GM10248 (cell line): Measurements from ENCODE around the gene TTC34.

ENCODE experiments used
- CTCF ChIA-PET: fragments of 300-600 bp; sonication (Branson Sonifier 250); formaldehyde crosslinking; extraction: SDS; loops from one replicate; lab custom pipeline; 2021; ENCODE audit warnings: antibody characterized with exemption; lab: Yijun Ruan, JAX
- POLR2A ChIA-PET: fragments of 350-650 bp; sonication (Branson Sonifier 250); formaldehyde crosslinking; extraction: SDS; loops from one replicate; lab custom pipeline; 2020; ENCODE audit warnings: antibody characterized with exemption; lab: Yijun Ruan, JAX
- DNase-seq: peaks from one replicate; pipeline ENCODE4 v3.0.0; 2012; ENCODE audit errors: extremely low spot score
- TF ChIP-seq, protein P1 (sequence below): IDR thresholded peaks from 2 replicates; pipeline ENCODE4 v1.5.1; 2012; ENCODE audit warnings: mild to moderate bottlenecking, low read depth; ENCODE audit errors: extremely low read depth, missing control alignments, control extremely low read depth

The TTC34 gene

DNA sequence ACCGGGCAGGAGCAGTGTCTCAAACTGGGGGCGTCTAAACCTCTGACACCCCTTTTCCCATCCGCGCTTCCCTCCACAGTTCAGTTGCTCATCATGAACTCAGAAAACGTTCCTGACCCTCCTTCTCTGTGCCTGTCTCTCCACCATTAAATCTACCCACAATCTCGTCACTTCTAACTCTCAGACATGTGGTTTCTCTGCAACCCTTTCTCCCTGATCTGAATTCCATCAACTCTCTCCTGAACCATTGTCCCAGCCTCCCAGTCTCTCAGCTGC lies 3.8 kb downstream of the TTC34 start:
- DNase-seq, result no peak
- POLR2A ChIA-PET, result no interaction called here
- TF ChIP-seq, protein P1, sequence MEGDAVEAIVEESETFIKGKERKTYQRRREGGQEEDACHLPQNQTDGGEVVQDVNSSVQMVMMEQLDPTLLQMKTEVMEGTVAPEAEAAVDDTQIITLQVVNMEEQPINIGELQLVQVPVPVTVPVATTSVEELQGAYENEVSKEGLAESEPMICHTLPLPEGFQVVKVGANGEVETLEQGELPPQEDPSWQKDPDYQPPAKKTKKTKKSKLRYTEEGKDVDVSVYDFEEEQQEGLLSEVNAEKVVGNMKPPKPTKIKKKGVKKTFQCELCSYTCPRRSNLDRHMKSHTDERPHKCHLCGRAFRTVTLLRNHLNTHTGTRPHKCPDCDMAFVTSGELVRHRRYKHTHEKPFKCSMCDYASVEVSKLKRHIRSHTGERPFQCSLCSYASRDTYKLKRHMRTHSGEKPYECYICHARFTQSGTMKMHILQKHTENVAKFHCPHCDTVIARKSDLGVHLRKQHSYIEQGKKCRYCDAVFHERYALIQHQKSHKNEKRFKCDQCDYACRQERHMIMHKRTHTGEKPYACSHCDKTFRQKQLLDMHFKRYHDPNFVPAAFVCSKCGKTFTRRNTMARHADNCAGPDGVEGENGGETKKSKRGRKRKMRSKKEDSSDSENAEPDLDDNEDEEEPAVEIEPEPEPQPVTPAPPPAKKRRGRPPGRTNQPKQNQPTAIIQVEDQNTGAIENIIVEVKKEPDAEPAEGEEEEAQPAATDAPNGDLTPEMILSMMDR, result no peak
- CTCF ChIA-PET, result interaction anchor here (2.2 kb wide), 1 partner anchor 11 kb away, joined by 6 read pairs; no protein-coding TSS in a partner anchor

DNA sequence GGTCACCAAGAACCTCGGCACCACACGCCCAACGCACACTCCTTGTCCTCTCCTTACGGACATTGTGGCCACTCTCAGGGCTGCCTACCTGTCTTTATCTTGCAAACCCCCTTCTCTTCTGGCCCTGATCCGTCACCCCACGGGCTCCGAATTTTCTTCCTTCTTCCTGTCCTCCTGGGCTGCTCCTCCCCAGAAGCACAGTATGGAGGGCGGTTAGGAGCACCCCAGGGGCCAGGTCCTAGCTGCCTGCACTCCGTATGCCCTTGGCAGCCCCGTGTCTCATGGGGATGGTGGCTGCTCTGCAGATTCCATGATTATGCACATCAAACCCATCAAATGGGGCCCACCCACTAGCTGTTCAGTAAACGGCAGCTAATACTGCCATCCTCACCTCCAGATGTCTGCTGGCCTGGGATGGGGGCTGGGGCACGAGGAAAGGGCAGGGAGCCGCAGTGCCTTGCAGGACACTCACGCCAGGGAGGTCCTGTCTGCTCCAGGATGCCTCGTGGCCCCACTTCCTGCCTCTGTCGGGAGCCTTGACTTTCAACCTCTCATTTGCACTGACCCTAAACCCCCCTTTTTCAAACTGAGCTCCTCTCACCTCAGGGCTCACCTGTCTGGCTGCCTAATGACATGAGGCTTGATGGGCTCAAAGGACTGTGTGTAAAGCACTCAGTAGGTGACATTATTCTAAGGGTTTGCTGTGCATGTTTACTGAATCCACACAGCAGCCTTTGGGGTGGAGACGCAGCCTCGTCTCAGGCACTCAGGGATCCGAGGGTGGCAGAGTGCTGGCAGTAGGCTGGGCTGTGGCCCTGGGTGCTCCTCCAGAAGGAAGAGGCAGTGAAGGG lies 4.4 kb downstream of the TTC34 start:
- CTCF ChIA-PET, result interaction anchor here (2.2 kb wide), 1 partner anchor 10 kb away, joined by 6 read pairs; no protein-coding TSS in a partner anchor
- POLR2A ChIA-PET, result no interaction called here
- DNase-seq, result no peak
- TF ChIP-seq, protein P1, result no peak

DNA sequence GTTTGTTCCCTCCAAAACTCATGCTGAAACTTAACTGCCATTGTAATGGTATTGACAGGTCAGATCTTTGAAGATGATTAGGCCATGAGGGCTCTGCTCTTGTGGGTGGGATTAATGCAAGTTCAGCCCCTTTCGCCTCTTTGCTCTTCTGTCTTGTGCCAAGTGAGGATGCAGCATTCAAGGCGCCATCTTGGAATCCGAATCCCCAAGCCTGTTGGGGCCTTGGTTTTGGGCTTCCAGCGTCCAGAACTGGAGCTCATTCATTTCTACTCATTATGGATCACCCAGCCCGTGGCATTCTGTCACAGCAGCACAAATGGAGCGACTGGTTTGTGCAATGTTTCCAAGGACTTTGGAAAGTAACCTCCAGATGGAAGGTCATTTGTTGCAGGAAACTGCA lies 5.6 kb downstream of the TTC34 start:
- ChIA-PET CTCF (interaction anchor here (2.2 kb wide), 1 partner anchor 9 kb away, joined by 6 read pairs; no protein-coding TSS in a partner anchor), POLR2A (no interaction called here)
- TF ChIP-seq, protein P1, result no peak
- DNase-seq, result no peak

DNA sequence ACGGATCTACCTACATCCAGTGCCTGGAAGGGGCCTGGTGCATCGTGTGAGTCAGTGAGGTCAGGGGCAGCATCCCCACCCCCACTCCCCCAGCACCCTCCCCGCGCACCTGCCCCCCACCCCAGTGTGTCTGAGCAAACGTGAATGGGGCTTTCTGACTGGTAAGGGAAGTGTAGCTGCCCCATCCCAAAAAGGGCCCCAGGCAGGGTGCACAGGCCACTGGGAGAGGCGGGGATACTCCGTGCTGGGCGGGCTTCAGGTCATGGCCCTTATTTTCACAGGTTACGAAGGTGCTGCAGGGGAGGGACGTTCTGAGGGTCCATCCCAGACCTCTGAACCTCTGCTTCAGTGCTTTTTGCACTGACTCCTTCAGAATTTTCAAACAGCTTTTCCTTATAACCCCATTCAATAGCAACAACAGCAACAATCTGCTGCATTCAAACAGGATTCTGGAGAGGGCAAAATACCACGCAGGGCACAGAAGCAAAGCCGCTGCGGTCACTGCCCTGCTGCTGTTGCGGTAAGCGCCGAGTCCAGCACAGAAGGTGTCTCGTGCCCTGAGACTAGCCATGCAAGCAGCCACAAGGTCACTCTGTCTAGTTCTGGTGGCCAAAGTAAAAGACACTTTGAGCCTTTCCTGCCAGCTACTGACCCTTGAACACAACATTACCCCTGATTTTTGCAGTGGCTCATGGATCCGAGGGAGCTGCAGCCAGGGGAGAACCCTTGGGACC lies 10.3 kb downstream of the TTC34 start:
- POLR2A ChIA-PET, result no interaction called here
- CTCF ChIA-PET, result no interaction called here
- TF ChIP-seq, protein P1, result no peak
- DNase-seq, result no peak

DNA sequence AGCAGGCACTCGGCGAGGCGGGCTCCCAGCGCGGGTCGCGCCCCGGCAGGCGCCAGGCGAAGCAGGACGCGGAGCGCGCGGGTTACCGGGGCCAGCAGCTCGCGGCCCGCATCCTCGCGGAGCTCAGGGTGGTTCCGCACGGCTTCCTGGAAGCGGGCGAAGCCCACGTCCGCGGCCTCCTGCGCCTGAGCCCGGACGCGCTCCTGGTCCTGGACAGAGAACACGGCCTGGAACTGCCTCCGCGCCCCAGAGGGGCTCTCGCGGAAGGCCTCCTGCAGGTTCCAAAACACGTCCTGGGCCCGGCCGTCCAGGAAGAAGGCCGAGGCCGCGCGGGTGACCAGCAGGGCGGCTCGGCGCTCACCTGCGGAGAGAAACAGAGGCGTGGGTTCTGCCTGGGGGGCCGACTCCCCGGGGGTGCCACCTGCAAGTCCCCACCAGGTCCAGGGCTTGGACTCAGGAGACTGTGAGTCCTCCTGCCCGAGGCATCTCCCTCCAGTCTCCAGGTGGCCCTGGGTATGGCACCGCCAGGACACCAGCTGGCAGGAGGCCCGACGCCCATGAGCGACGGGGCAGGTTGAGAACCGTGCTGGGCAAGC lies 11.4 kb downstream of the TTC34 start:
- ChIA-PET CTCF (no interaction called here), POLR2A (no interaction called here)
- DNase-seq, result no peak
- TF ChIP-seq, protein P1, result no peak
